Fibroblast of mammary gland (primary cell): ENCODE data around the gene FASTKD1.
"Not testable (repeated sequence)": the region's sequence is repeated elsewhere in the genome, so short reads cannot be mapped to it uniquely, and the experiment has no call there.

ENCODE experiments used
- DNase-seq: peaks from one replicate; pipeline ENCODE4 v3.0.0-alpha.2; 2010; ENCODE audit warnings: low read depth
- H3K4me3 ChIP-seq: 2 replicates; pipeline ENCODE4 v1.5.1; 2011; ENCODE audit warnings: low read depth, mild to moderate bottlenecking, low read length, moderate library complexity; ENCODE audit not compliant: control insufficient read depth
- CTCF ChIP-seq: conservative IDR thresholded peaks from 2 replicates; pipeline ENCODE4 v1.5.1; 2011; ENCODE audit warnings: low read depth, low read length, inconsistent platforms; ENCODE audit not compliant: control insufficient read depth, insufficient read depth

Gene FASTKD1

GRCh38 chr2:169520896-169521295 lies 52.8 kb downstream of the FASTKD1 start:
- TF ChIP-seq CTCF = no peak
- no peak for DNase-seq
- H3K4me3 ChIP-seq = no peak overlapping the region

- H3K4me3 ChIP-seq, DNase-seq: not testable (repeated sequence)
Measured at GRCh38 chr2:169516488-169516995, 57.1 kb downstream of the FASTKD1 start.

GRCh38 chr2:169514758-169515157 lies 58.9 kb downstream of the FASTKD1 start:
- H3K4me3 ChIP-seq, DNase-seq: not testable (repeated sequence)

- H3K4me3 ChIP-seq = no peak overlapping the region
- no peak for TF ChIP-seq CTCF
- DNase-seq = no peak
Measured at GRCh38 chr2:169513926-169514325, 59.7 kb downstream of the FASTKD1 start.

GRCh38 chr2:169513094-169513493 lies 60.6 kb downstream of the FASTKD1 start:
- H3K4me3 ChIP-seq = no peak overlapping the region
- no peak for DNase-seq
- TF ChIP-seq CTCF = no peak

- no peak for DNase-seq
- no peak overlapping the region for H3K4me3 ChIP-seq
- no peak for TF ChIP-seq CTCF
Measured at GRCh38 chr2:169512525-169512924, 61.1 kb downstream of the FASTKD1 start.

GRCh38 chr2:169511818-169512217 lies 61.8 kb downstream of the FASTKD1 start:
- no peak for TF ChIP-seq CTCF
- H3K4me3 ChIP-seq = no peak overlapping the region

GRCh38 chr2:169510496-169510895 lies 63.2 kb downstream of the FASTKD1 start:
- no peak for TF ChIP-seq CTCF
- no peak overlapping the region for H3K4me3 ChIP-seq
- DNase-seq = no peak

More at GRCh38 chr2:169511818-169512217, 61.8 kb downstream of the FASTKD1 start:
- DNase-seq = no peak
